PC-3 (cell line): Measurements from ENCODE around the gene ADTRP. TPM values are rescaled to one million over a fixed set of nuclear protein-coding genes. Genes with fewer than 3 reads are reported as not detected.

Source experiments
- ATAC-seq: fragments of 200-7000 bp; cut with Tn5 transposase; 2 replicates; pipeline ENCODE4 v1.9.1; 2020; ENCODE audit warnings: mild to moderate bottlenecking, moderate library complexity
- BruUV-seq: library from RNA; stranded (reverse); fragments of 400-500 nt; replicated peaks from 2 replicates; lab custom pipeline; 2021; lab: Mats Ljungman, UMichigan
- CTCF ChIA-PET: fragments of 300-600 bp; sonication (Branson Sonifier 250); formaldehyde crosslinking; loops from one replicate; lab custom pipeline; 2022; ENCODE audit warnings: antibody characterized with exemption; lab: Charles Lee
- POLR2A ChIA-PET: fragments of 300-600 bp; sonication (Branson Sonifier 250); formaldehyde crosslinking; loops from one replicate; lab custom pipeline; 2022; ENCODE audit warnings: antibody characterized with exemption; ENCODE audit not compliant: unreplicated experiment; lab: Charles Lee
- DNase-seq: peaks from one replicate; pipeline ENCODE4 v3.0.0-alpha.2; 2015
- H2AFZ ChIP-seq: fragments of 300-600 bp; sonication (generic); 2 replicates; pipeline ENCODE4 v1.6.0; 2016; ENCODE audit warnings: antibody characterized with exemption, low read length
- H3F3A ChIP-seq: fragments of 300-600 bp; sonication (generic); one replicate; pipeline ENCODE4 v1.6.0; 2017; ENCODE audit warnings: antibody characterized with exemption, low read length, control low read depth, mild to moderate bottlenecking; ENCODE audit not compliant: unreplicated experiment
- H3K27ac ChIP-seq: fragments of 300-600 bp; sonication (generic); 2 replicates; pipeline ENCODE4 v1.5.1; 2016; ENCODE audit warnings: mild to moderate bottlenecking, low read length
- H3K27me3 ChIP-seq: fragments of 300-600 bp; sonication (generic); 2 replicates; pipeline ENCODE4 v1.6.1; 2016; ENCODE audit warnings: low read length, mixed read lengths
- H3K36me3 ChIP-seq: fragments of 300-600 bp; sonication (generic); 2 replicates; pipeline ENCODE4 v1.6.1; 2016; ENCODE audit warnings: low read depth, mixed run types, low read length, mixed read lengths
- H3K4me1 ChIP-seq: fragments of 300-600 bp; sonication (generic); 2 replicates; pipeline ENCODE4 v1.5.1; 2016; ENCODE audit warnings: low read length; ENCODE audit not compliant: insufficient read depth
- H3K4me2 ChIP-seq: fragments of 300-600 bp; sonication (generic); 2 replicates; pipeline ENCODE4 v1.6.0; 2016; ENCODE audit warnings: low read length
- H3K4me3 ChIP-seq: fragments of 300-600 bp; sonication (generic); 2 replicates; pipeline ENCODE4 v1.5.1; 2016; ENCODE audit warnings: mild to moderate bottlenecking, low read length, mixed read lengths
- H3K79me2 ChIP-seq: fragments of 300-600 bp; sonication (generic); 2 replicates; pipeline ENCODE4 v1.6.1; 2017; ENCODE audit warnings: low read length, mixed read lengths
- H3K9ac ChIP-seq: fragments of 300-600 bp; sonication (generic); 2 replicates; pipeline ENCODE4 v1.6.0; 2016; ENCODE audit warnings: mild to moderate bottlenecking, low read length
- H3K9me2 ChIP-seq: fragments of 300-600 bp; sonication (generic); replicated peaks from 2 replicates; pipeline ENCODE4 v1.6.1; 2016; ENCODE audit warnings: mixed run types, low read length, mixed read lengths
- H3K9me3 ChIP-seq: fragments of 300-600 bp; sonication (generic); 2 replicates; pipeline ENCODE4 v1.6.1; 2016; ENCODE audit warnings: low read length, mixed read lengths
- H4K20me1 ChIP-seq: fragments of 300-600 bp; sonication (generic); 2 replicates; pipeline ENCODE4 v1.6.1; 2016; ENCODE audit warnings: low read length, mixed read lengths
- CTCF ChIP-seq: fragments of 300-600 bp; sonication (generic); conservative IDR thresholded peaks from 2 replicates; pipeline ENCODE4 v1.5.1; 2017; ENCODE audit warnings: antibody characterized with exemption, low read depth, mild to moderate bottlenecking, low read length
- EZH2 ChIP-seq: fragments of 300-600 bp; sonication (generic); IDR thresholded peaks from one replicate; pipeline ENCODE4 v1.6.1; 2017; ENCODE audit warnings: antibody characterized with exemption, mild to moderate bottlenecking, low read length; ENCODE audit not compliant: unreplicated experiment
- EZH2phosphoT487 ChIP-seq: fragments of 300-600 bp; sonication (generic); IDR thresholded peaks from 2 replicates; pipeline ENCODE4 v1.6.1; 2018; ENCODE audit warnings: mild to moderate bottlenecking, antibody characterized with exemption, low read length, borderline replicate concordance
- intact Hi-C: fragments of 100-400 bp; cut with micrococcal nuclease; formaldehyde crosslinking; loops from 2 replicates; pipeline ENCODE4 v1.9.0; 2023
- total RNA-seq: library from RNA; depleted of rRNA; stranded (reverse); fragments of >200 nt; gene quantifications from 2 replicates; pipeline ENCODE4 v1.2.3, GENCODE V29; 2014

The ADTRP gene
- total RNA-seq, 1 experiment from 2014 or later, result not detected

- peak overlapping the region; percentile 62; the same call in 1 of the 2 replicates for H2AFZ ChIP-seq
- no peaks in the 10 kb centered on the region for H3F3A ChIP-seq
- TF ChIP-seq EZH2 (no peak), EZH2phosphoT487 (no peak), CTCF (peak; percentile 49)
- no peak overlapping the region for H3K4me2 ChIP-seq
- no peaks in the 10 kb centered on the region for H3K9me2 ChIP-seq
- no peaks in the 10 kb centered on the region for H3K79me2 ChIP-seq
- ATAC-seq (peak; percentile 43; the same call in 1 of the 2 replicates), DNase-seq (peak; percentile 28)
- no peak overlapping the region for H3K9ac ChIP-seq
- H3K4me1 ChIP-seq, result no peaks in the 10 kb centered on the region
- H4K20me1 ChIP-seq, result no peaks in the 10 kb centered on the region
- H3K9me3 ChIP-seq, result no peaks in the 10 kb centered on the region
- ChIA-PET CTCF (no interaction called here), POLR2A (no interaction called here)
- H3K27me3 ChIP-seq, result no peaks in the 10 kb centered on the region
- intact Hi-C loops, result no loop called here
- BruUV-seq, result no TSS peak
- H3K4me3 ChIP-seq, result no peak overlapping the region
- H3K36me3 ChIP-seq, result no peaks in the 10 kb centered on the region
- H3K27ac ChIP-seq, result no peak overlapping the region
Measured at GRCh38 chr6:11675601-11676000, 103.0 kb downstream of the ADTRP start.

GRCh38 chr6:11672669-11673068, 105.9 kb downstream of the ADTRP start:
- Histone ChIP-seq H3K4me3 (no peak overlapping the region), H3K4me2 (no peak overlapping the region), H2AFZ (no peak overlapping the region), H3K9ac (no peak overlapping the region), H3F3A (no peaks in the 10 kb centered on the region), H4K20me1 (no peaks in the 10 kb centered on the region), H3K9me3 (no peaks in the 10 kb centered on the region), H3K9me2 (no peaks in the 10 kb centered on the region), H3K79me2 (no peaks in the 10 kb centered on the region), H3K4me1 (no peaks in the 10 kb centered on the region), H3K36me3 (no peaks in the 10 kb centered on the region), H3K27ac (no peak overlapping the region), H3K27me3 (no peaks in the 10 kb centered on the region)
- CTCF ChIA-PET, result no interaction called here
- BruUV-seq, result no TSS peak
- ATAC-seq (no peak), DNase-seq (no peak)
- TF ChIP-seq EZH2 (no peak), CTCF (no peak), EZH2phosphoT487 (no peak)
- intact Hi-C loops, result no loop called here
- POLR2A ChIA-PET, result no interaction called here

DNA sequence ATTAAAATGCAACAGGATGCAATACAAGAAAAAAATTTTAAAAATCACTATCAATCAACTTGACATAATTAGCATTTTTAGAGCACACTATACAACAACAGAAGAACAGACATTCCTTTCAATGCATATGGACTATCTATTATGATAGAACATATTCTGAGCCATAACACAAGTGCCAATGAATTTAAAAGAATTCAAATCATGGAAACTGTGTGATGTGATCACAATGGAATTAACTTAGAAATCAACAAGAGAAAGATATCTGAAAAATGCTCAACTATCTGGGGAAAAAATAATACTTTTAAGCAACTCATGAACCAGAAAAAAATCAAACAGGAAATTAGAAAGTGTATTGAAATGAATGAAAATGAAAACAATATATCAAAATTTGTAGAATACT, 106.3 kb downstream of the ADTRP start:
- H3K79me2 ChIP-seq, result no peaks in the 10 kb centered on the region
- ChIA-PET CTCF (no interaction called here), POLR2A (no interaction called here)
- H3K27ac ChIP-seq, result no peak overlapping the region
- H3K4me1 ChIP-seq, result no peaks in the 10 kb centered on the region
- no peak overlapping the region for H3K4me3 ChIP-seq
- DNase-seq (no peak), ATAC-seq (no peak)
- TF ChIP-seq CTCF (no peak), EZH2 (no peak), EZH2phosphoT487 (no peak)
- H4K20me1 ChIP-seq, result no peaks in the 10 kb centered on the region
- no peak overlapping the region for H3K9ac ChIP-seq
- no peaks in the 10 kb centered on the region for H3K9me3 ChIP-seq
- intact Hi-C loops, result no loop called here
- no TSS peak for BruUV-seq
- no peaks in the 10 kb centered on the region for H3F3A ChIP-seq
- no peaks in the 10 kb centered on the region for H3K27me3 ChIP-seq
- no peaks in the 10 kb centered on the region for H3K36me3 ChIP-seq
- no peaks in the 10 kb centered on the region for H3K9me2 ChIP-seq
- no peak overlapping the region for H3K4me2 ChIP-seq
- H2AFZ ChIP-seq, result no peak overlapping the region
